HG03060 (cell line): ENCODE data around the gene RNF41.
"Not testable (repeated sequence)": the region's sequence is repeated elsewhere in the genome, so short reads cannot be mapped to it uniquely, and the experiment has no call there.

Experiments used
- ATAC-seq: cut with Tn5 transposase; IDR thresholded peaks from one replicate; pipeline ENCODE4 v1.9.1; 2021; ENCODE audit warnings: low read depth, moderate number of reproducible peaks; ENCODE audit not compliant: unreplicated experiment

The RNF41 gene

DNA sequence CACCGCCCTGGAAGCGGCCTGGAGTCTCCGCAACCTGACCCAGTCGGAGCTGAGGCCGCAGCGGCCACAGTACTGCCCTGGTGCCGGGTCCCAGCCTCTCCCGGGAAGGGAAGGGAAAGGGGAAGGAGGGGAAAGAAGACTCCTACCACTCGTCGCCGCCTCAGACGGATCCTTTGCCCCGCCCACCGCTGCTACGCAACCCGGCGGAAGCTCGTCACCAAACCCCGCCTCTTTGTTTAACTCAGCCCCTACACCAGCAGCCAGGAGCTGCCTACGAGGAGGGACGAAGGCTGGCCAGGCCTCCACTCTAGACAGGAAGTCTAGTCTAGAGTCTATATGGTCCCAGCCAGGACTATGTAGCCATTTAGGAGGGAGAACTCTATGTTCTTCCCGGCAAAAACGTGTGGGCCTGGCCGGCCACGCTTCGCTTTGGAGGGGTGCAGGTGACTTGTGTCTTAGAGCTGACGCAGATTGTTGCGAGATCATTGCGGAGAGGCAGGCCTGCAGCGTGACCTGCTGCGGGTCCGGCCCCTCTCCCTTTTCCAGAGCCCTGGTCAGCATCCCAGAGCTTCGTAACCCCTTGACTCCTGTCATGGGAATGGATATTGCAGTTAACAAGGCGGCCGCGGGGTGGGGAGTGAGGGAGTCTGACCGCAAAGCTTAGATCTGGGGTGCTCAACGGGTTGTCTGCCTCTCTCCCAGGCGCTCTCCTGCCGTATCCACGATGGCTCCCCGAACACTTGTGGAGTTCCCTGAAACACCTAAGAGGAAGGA lies at the start of gene RNF41:
Gene RNF41 (minus strand): TSS at position 166 of the 774 bp plus-strand sequence. CDS start 7,875 bp downstream, outside the sequence.
- ATAC-seq: peak; percentile 74

DNA sequence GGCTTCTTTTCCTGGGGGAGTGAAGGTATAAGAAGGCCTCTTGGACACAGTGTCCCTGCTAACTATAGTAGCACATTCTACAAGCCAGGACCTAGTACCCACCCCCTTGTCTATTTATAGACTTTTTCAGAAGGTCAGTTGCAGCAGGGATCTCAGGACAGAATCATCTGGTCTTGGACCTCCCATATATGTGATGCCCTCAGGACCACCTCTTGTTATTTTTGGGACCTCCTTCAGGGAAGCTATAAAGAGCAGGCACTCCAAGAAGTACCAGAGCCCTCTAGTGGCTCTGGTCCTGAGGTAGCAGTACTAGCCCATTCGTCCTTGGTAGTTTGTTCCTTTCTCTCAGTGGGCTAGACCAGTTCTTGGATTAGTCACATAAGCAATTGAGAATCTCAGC lies 49.3 kb upstream of the RNF41 start:
- no peak for ATAC-seq

DNA sequence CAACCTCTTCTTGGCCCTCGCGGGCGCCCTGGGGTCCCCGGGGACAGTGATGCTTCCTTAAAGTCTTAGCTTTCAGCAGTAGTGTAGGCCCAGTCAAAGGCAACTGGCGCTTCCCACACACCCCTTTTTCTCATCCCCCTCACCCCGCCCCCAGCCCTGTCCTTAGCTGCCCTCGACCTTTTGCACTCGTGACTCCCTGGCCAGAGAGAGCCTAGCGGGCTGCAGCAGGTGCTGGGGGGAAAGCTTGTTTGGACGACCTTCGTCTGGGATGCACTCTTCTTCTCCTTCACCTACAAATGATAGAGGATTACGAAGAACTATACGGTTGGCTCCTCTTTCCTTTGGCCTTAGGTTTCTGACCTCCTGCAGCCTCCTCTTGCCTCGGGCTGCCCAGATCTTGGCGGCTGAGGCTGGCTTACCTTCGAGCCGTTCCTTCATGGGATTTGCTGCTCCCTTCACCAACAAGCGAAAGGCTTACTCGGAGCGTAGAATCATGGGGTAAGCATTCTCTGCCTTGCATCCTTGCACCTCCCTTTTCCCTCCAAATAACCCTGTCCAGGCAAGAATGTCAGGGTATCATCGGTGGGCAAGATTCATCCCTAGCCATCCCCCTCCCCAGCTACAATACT lies 45.8 kb upstream of the RNF41 start:
- peak; percentile 14 for ATAC-seq

DNA sequence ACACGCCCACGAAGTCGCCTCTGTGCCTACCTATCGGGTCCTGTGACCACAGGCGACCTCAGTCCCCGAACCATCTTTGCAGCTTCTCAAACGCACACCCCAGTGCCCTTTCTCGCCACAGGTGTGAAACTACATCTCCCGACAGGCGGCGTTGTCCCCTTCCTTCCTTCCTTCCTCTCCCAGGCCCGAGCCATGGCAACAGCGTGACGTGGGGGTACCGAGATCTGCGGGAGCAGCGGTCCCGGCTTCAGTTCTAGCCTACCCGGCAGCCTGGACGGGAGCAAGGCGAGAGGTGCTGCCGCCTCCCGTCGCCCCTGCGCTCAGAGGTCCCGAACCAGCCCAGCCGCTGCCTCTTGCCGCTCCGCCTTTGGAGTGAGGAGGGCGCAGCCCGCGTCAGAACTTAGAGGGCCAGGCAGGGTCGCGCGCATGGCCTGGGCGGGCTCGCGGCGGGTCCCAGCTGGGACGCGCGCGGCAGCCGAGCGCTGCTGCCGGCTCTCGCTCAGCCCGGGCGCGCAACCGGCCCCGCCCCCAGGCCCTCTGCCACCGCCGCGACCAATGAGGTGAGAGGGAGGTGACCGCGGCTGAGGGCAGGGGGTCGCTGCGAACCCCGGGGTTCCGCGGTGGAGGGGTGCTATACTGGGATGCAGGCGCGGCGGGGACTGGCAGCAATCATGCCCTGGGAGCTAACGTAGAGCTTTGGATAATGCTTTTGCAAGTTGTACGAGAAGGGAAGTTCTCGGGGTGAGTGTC lies 45.1 kb upstream of the RNF41 start, which contains the start of gene COQ10A:
Gene COQ10A (plus strand): TSS at position 250 of the 750 bp plus-strand sequence. CDS start 177 bp downstream, at position 427.
- ATAC-seq: peak; percentile 45

DNA sequence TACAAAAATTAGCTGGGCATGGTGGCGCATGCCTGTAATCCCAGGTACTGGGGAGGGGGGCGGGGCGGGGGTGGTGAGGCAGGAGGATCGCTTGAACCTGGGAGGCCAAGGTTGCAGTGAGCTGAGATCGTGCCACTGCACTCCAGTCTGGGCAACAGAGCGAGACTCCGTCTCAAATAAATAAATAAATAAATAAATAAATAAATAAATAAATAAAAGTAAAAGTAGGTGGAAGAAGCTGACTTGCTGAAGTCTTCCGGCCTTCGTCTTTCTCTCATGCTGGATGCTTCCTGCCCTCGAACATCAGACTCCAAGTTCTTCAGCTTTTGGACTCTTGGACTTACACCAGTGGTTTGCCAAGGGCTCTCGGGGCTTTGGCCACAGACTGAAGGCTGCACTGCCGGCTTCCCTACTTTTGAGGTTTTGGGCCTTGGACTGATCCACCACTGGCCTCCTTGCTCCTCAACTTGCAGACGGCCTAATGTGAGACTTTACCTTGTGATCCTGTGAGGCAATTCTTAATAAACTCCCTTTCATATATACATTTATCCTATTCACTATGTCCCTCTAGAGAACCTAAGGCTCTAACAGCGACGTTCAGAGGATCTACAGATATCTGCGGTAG lies 44.5 kb upstream of the RNF41 start:
- ATAC-seq: not testable (repeated sequence)

DNA sequence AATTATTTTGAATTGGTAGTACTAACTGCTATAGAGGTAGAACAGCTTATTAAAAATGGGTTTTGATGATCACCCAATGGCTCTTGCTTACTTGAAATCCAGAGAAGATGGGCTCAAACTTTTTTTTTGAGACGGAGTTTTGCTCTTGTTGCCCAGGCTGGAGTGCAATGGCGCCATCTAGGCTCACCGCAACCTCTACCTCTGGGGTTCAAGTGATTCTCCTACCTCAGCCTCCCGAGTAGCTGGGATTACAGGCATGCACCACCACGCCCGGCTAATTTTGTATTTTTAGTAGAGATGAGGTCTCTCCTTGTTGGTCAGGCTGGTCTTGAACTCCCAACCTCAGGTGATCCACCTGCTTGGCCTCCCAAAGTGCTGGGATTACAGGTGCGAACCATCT lies 41.2 kb upstream of the RNF41 start:
- ATAC-seq: not testable (repeated sequence)

DNA sequence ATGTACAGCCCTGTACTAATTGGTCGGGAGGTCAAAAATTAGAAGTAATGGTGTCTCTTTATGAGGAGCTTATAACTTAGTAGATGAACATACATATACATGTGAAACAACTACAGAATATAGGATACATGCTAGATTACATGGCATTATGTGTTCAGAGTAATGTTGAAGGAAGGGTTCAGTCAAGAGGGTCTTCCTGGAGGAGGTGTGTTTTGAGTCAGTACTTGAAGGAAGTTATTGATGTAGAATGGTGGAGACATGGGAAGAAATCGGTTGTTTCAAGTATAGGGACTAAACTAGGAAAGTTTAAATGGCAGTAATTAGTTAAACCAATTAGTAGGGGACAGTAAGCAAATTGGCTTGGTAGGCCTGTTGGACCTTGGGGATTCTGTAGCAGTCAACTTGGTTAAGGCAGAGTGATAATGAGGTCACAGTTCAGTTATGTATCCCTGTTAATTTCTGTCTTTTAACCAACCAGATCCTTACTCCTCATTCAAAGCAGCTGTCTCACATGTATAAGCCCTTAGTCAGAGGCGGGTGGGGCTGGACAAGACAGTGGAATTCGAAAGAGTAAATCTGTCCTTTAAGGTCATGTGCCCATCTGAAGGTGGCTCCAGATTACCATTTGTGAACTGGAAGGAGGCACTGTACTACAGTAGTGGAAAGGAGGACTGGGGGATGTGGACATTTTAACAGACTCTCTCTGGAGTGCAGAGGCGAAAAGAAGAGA lies 39.9 kb upstream of the RNF41 start:
- ATAC-seq: no peak

DNA sequence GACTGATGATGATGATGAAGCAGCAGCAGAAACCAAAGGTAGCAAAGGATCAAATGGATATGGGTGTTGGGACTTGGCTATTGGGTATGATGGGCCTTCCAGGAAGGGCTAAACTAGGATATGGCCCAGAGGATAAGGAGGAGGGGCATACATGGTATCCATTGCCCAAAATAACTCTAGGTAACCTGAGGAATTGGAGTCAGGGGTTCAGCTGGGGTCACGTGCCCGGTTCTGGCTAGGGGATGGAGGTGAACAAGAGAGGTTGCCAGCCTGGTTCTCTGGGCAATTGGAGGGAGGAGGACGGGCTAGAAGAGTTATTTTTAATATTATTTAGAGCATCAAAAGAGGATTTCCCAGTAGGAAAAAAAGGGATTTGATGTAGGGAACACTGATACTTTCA lies 39.2 kb upstream of the RNF41 start:
- ATAC-seq: no peak

DNA sequence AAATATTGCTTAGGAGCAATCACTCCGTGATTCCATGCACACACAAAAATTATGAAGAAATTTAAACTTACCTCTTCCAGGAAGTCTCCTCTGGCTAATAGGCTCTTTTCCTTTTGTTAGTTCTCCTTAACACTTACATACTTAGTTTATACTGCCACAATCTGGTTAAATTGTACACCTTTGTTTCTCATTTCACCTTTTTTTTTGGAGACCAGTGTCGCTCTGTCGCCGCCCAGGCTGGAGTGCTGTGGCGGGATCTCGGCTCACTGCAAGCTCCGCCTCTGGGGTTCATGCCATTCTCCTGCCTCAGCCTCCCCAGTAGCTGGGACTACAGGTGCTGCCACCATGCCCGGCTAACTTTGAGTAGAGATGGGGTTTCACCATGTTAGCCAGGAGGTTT lies 38.7 kb upstream of the RNF41 start:
- no peak for ATAC-seq

DNA sequence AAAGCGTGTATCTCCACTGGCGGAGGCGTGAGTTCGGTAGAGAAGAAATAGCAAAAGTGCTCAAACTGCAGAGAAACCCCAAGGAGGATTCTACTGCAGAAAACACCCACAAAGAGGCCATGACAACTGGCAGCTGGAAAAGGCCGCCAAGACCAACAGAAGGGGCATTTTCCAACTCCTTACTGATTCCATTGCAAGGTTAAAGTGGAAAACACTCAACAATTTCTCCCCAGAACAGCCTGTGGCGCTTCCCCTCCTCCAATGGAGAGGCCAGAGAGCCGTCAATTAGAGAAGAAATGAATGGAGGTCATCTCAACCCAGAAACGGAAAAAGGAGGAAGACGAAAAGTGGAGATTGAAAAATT lies 37.1 kb upstream of the RNF41 start:
- ATAC-seq: no peak

DNA sequence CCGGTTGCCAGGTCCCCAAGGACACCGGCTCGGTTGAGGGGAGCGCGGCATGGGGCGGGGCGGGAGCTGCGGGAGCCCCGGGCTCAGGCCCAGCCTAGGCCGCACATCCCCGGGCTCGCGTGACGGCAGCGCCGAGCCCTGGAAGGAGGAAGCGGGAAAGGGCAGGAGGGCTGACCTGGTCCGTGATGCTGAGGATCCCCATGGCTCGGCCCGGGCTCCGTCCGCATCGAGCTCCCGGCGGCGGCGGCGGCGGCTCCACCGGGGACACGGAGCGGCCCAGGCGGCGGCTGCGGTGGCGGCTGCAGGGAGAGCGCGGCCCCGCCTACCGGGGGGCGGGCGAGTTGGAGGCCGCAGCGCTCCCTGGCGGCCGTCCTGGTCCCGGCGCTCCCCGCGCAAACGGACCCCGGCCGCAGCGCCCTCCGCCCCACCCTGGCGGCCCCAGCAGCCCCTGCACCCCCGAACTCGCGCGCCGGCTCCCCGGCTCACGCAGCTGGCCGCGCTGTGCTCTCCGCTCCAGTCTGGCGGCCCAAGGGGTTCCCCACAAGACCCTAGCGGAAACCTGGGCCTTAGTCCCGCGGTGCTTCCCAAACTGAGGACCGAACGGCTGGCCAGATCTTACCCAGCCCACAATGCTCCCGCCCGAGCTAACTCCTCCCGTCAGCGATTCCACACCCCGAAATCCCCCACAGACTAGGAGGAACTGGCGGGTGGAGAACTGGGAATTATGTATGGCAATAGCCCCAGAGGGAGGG lies 36.5 kb upstream of the RNF41 start, which contains the start of gene ANKRD52:
Gene ANKRD52 (minus strand): TSS at position 317 of the 752 bp plus-strand sequence. CDS start 115 bp downstream, at position 202.
- ATAC-seq: peak; percentile 64

DNA sequence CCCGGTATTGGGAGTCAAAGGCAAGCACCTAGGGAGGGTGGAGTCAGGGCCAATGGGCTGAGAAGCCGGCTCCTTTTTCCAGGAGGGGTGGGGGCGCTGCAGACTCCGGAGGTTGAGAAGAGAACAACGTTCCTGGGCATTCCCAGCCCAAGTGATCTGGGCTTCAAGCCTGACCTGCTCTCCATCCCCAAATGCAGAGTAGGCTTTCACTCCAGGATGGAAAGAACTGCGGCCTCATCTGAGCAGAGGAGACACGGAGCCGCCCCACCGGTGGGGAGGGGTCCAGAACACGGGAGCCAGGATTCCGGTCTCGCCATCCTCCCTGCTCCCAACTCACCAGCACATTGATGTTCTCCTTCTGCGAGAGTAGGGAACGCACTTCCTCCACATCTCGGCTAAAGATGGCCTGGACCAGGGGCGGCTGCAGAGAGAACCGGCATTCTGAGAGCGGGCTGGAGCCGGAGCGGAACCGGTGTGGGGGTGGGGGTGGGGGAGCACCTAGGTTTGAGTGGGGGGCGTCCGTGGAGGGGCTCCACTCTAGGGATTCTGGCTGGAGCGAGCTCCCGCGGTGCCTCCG lies 35.9 kb upstream of the RNF41 start:
- ATAC-seq: no peak

DNA sequence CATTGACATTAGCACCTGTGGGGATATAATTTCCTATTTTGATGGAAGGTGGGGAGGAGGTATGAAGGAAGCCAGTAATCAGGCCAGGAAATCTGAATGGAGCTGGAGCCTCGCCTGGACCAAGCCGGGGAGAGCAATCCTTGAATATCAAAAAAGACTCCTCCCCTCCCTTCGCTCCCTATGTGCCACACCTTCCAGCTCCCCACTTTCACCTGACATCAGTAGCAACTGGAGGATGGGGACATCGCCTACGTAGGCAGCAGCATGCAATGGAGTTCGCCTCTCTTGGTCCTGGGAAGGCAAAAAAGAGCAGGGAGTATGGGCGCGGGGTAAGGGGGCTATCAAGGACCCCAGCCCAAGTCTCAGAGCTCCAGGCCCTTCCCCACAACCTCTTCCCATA lies 35.3 kb upstream of the RNF41 start:
- no peak for ATAC-seq

DNA sequence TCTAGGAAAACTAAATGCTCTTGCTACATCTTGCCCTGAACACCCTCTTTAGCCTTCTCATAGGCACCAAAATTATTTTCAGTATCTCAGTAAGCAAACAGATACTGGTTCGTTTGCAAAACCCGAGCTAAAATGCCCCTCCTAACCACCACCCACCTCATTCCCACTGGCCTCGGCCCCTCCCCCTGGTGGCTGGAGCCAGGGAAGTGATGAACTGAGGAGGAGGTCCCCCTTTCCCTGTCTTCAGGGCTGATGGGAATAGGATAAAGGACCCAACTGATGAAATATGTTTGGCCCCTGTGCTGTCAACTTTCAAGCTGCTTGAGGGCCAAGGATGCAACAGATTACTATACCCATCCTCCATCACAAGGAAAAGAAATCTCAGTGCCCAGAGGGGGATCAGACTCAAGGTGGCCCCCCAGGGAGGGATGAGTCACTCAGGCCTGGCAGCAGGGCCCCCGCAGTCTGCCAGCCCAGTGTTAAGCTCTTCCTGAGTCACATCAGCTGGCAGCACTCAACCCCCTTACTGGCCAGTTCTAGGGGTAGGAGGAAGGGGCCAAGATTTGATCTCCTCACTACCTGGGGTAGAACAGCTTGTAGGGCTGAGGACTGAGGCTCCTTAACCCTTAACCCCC lies 34.7 kb upstream of the RNF41 start:
- ATAC-seq: no peak

DNA sequence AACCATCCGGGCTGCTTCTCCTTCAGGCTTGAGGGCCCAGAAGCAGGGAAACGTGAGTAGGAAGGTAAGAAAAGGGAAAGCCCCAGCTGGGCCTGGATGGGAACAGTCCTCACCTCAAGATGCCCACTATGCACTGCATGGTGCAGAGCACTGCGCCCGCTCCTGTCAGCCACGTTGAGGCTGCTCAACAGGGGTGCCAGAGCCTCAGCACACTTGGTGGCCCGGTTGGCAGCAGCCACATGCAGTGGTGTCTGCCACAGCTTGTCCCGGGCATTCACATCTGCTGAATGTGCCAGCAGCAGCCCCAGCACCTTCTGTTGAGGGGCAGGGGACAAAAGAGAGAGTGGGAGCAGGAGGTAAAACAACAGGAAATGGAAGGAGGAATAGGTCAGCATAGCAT lies 33.9 kb upstream of the RNF41 start:
- ATAC-seq: no peak

DNA sequence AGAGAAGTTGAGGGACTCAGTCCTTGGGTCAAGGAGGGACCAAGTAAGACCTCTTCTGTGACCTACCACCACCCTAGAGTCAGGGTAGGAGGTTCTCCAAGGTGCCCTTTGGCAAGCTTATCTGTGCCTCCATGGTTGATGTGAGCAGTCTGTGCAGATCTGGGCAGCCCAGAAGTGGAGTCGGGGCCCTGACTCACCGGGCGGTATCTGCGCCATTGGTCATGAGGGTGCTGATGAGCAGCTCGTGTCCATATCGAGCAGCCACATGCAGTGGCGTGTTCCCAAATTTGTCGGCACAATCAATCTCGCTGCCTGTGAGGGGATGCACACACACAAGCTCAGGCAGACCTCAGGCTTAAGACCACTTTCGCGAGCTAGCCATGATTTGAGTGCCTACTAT lies 31.4 kb upstream of the RNF41 start:
- no peak for ATAC-seq

DNA sequence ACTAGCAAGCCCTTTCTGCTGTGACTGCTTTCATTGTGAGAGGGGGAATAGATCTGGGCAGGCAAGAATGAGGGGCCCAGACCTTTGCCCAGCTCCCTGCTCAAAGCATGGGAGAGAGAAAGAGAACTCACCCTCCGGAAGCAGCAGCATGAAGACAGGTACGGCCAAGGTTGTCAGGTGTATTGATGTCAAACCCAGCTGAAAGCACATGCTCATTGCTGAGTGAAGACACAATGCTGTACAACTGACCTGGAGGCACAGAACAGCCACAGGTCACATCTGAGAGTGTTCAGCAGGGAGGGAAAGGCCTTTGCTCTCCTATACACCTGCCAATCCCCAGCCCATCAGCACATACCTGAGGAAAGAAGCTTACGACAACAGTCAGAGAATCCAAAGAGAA lies 30.9 kb upstream of the RNF41 start:
- no peak for ATAC-seq

DNA sequence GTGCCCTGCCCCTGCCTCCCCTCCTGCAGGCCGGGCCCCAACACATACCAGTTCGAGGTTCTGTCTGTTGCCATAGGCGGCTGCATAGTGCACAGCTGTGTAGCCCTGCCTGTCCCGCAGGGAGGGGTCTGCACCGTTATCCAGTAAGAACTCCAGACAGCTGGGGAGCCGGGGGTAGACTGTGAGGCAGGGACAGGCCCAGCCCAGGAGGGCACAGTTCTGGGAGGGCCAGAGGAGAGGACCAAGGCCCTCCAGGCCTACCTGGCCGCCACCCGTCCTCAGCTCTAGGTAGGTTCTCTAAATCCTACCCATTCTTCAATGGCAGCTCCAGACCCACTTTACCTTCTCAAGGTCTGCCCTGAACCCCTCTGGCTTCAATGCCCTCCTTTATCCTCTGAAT lies 27.0 kb upstream of the RNF41 start:
- ATAC-seq: no peak

DNA sequence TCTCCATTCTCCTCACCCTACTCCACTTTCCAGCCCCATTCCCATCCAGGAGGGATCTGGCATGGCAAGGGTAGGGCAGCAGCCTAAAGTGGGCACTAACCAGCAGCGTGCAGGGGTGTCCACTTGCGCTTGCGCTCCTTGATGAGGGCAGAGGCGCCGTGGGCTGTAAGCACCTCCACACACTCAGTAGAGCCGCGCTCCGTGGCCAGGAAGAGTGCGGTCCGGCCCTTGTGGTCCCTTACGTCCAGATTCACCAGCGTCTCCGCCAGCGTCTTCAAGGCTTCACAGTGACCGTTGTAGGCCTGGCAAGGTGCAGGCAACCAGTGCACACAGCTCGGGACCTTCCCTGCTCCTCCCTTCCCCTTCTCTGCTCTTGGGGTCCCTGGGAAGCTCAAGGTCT lies 26.2 kb upstream of the RNF41 start:
- no peak for ATAC-seq
